ENCODE measurements around the gene DNAH6. TPM values are rescaled to one million over a fixed set of nuclear protein-coding genes. Genes with fewer than 3 reads are reported as not detected.

The DNAH6 gene
- total and polyA plus RNA-seq, 10 of the 15 experiments (the other 5 are each of a cell fraction or from before 2014, with no cell fraction given): 0.07 to 1.0 (median 0.29) TPM

DNA sequence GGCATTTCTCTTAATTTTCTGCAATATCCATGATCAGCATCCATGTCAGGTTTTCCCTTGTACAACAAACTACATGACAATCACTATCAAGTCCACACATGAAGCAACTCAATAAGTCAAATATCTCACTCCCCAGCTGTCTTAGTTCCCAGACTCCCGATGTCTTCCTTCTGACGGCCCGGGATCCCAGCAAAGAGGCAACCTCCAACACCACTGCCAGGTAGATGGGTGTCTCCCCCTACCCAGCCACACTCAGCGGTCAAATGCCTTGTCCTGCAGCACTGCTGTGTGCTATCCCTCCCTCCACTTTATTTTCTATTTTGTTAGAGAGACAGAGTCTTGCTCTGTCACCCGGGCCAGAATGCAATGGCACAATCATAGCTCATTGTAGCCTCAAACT lies 341.3 kb downstream of the DNAH6 start:
- Histone ChIP-seq H3K9ac (ENCODE audit: control insufficient read depth, insufficient read depth, low read length) (no peak overlapping the region), H4K20me1 (ENCODE audit: control insufficient read depth, insufficient read depth) (no peaks in the 10 kb centered on the region), H3K4me2 (ENCODE audit: control insufficient read depth, insufficient read depth) (no peak overlapping the region), H3K9me3 (replicated peaks; ENCODE audit: control insufficient read depth, insufficient read depth, low read length) (no peaks in the 10 kb centered on the region; the same call in 2 of the 3 replicates), H3K4me1 (ENCODE audit: control insufficient read depth, insufficient read depth, low read length) (no peaks in the 10 kb centered on the region), H3K36me3 (ENCODE audit: control insufficient read depth in 2 of 2, insufficient read depth in 2 of 2, low read length in 1 of 2) (no peaks in the 10 kb centered on the region), H3K27me3 (replicated peaks in 1 of 2; ENCODE audit: control insufficient read depth in 2 of 2, insufficient read depth in 2 of 2, low read length in 1 of 2) (no peaks in the 10 kb centered on the region), H2AFZ (ENCODE audit: control insufficient read depth, low read depth, low read length) (no peak overlapping the region), H3K27ac (ENCODE audit: control insufficient read depth, insufficient read depth) (no peak overlapping the region), H3K79me2 (ENCODE audit: control insufficient read depth, insufficient read depth, low read length) (no peaks in the 10 kb centered on the region), H3K4me3 (no peak overlapping the region)
- no TSS peak for BruUV-seq (replicated peaks)
- RAD21 ChIA-PET (ENCODE audit: unreplicated experiment): interaction anchor here (1.1 to 2.6 kb wide), 4 partner anchors 19 to 116 kb away, joined by 3 to 13 read pairs (median 6); partner anchors contain the start of gene TRABD2A
- POLR2A ChIA-PET: interaction anchor here (0.5 kb wide), 1 partner anchor 12 kb away, joined by 6 read pairs; no protein-coding TSS in a partner anchor
- intact Hi-C loops (cut with micrococcal nuclease; ENCODE audit: unreplicated experiment) (no loop called here), in situ Hi-C loops (cut with MboI) (no loop called here)
- FAIRE-seq (no peak), ATAC-seq (no peak), DNase-seq (ENCODE audit: low read depth, low spot score) (no peak)
- WGBS (ENCODE audit: insufficient coverage, insufficient replicate concordance, low lambda C conversion rate, missing lambda C conversion rate): 73% methylated on average over 5 of the region's 5 CpGs
- CTCF ChIA-PET: interaction anchor here (0.6 to 6.5 kb wide), 17 partner anchors 19 to 374 kb away, joined by 3 to 41 read pairs (median 4); no protein-coding TSS in a partner anchor
- no peak for TF ChIP-seq ETV6 (conservative IDR thresholded peaks at IDR 0.05 in 1 of 2, IDR thresholded peaks at IDR 0.05 in 1 of 2; ENCODE audit: borderline replicate concordance in 1 of 2, low read depth in 1 of 2)
- SMC1A ChIA-PET (ENCODE audit: uncharacterized antibody, unreplicated experiment): interaction anchor here (0.8 to 2.4 kb wide), 16 partner anchors 12 to 398 kb away, joined by 3 to 15 read pairs (median 3); partner anchors contain the start of gene SUCLG1

DNA sequence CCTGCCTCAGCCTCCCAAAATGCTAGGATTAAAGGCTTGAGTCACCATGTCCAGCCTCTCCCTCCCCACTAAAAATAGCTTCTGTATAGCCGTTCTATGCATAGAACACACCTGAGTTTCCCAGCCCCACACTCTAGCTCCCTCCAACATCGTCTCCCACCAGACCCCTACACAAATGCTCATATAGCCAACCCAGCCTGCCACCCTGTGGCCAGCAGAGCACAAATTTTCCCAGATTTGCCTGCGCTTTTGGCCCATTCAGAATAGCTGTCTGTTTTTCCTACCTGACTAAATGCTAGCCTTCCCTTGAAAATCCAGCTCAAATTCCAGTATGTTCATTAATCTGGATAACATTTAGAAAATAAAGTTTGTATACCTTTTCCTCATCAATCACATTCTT lies 341.8 kb downstream of the DNAH6 start:
- Histone ChIP-seq H3K9me3 (replicated peaks; ENCODE audit: control insufficient read depth, insufficient read depth, low read length) (no peaks in the 10 kb centered on the region; the same call in 2 of the 3 replicates), H4K20me1 (ENCODE audit: control insufficient read depth, insufficient read depth) (no peaks in the 10 kb centered on the region), H3K27me3 (replicated peaks in 1 of 2; ENCODE audit: control insufficient read depth in 2 of 2, insufficient read depth in 2 of 2, low read length in 1 of 2) (no peaks in the 10 kb centered on the region), H3K79me2 (ENCODE audit: control insufficient read depth, insufficient read depth, low read length) (no peaks in the 10 kb centered on the region), H3K27ac (ENCODE audit: control insufficient read depth, insufficient read depth) (no peak overlapping the region), H3K9ac (ENCODE audit: control insufficient read depth, insufficient read depth, low read length) (no peak overlapping the region), H2AFZ (ENCODE audit: control insufficient read depth, low read depth, low read length) (no peak overlapping the region), H3K4me3 (no peak overlapping the region), H3K4me1 (ENCODE audit: control insufficient read depth, insufficient read depth, low read length) (no peaks in the 10 kb centered on the region), H3K4me2 (ENCODE audit: control insufficient read depth, insufficient read depth) (no peak overlapping the region), H3K36me3 (ENCODE audit: control insufficient read depth in 2 of 2, insufficient read depth in 2 of 2, low read length in 1 of 2) (no peaks in the 10 kb centered on the region)
- BruUV-seq (replicated peaks): no TSS peak
- ATAC-seq (peak; percentile 37; the same call in 2 of the 3 replicates), FAIRE-seq (no peak), DNase-seq (ENCODE audit: low read depth, low spot score) (no peak)
- in situ Hi-C loops (cut with MboI): no loop called here
- ChIA-PET CTCF (interaction anchor here (0.6 to 6.5 kb wide), 20 partner anchors 9 to 374 kb away, joined by 3 to 41 read pairs (median 4); no protein-coding TSS in a partner anchor), SMC1A (ENCODE audit: uncharacterized antibody, unreplicated experiment) (interaction anchor here (0.7 to 2.4 kb wide), 17 partner anchors 12 to 399 kb away, joined by 3 to 15 read pairs (median 3); partner anchors contain the start of gene SUCLG1), RAD21 (ENCODE audit: unreplicated experiment) (interaction anchor here (0.9 to 2.6 kb wide), 4 partner anchors 13 to 117 kb away, joined by 3 to 13 read pairs (median 6); partner anchors contain the start of gene TRABD2A), POLR2A (interaction anchor here (0.5 kb wide), 1 partner anchor 12 kb away, joined by 6 read pairs; no protein-coding TSS in a partner anchor)
- TF ChIP-seq, protein P1, sequence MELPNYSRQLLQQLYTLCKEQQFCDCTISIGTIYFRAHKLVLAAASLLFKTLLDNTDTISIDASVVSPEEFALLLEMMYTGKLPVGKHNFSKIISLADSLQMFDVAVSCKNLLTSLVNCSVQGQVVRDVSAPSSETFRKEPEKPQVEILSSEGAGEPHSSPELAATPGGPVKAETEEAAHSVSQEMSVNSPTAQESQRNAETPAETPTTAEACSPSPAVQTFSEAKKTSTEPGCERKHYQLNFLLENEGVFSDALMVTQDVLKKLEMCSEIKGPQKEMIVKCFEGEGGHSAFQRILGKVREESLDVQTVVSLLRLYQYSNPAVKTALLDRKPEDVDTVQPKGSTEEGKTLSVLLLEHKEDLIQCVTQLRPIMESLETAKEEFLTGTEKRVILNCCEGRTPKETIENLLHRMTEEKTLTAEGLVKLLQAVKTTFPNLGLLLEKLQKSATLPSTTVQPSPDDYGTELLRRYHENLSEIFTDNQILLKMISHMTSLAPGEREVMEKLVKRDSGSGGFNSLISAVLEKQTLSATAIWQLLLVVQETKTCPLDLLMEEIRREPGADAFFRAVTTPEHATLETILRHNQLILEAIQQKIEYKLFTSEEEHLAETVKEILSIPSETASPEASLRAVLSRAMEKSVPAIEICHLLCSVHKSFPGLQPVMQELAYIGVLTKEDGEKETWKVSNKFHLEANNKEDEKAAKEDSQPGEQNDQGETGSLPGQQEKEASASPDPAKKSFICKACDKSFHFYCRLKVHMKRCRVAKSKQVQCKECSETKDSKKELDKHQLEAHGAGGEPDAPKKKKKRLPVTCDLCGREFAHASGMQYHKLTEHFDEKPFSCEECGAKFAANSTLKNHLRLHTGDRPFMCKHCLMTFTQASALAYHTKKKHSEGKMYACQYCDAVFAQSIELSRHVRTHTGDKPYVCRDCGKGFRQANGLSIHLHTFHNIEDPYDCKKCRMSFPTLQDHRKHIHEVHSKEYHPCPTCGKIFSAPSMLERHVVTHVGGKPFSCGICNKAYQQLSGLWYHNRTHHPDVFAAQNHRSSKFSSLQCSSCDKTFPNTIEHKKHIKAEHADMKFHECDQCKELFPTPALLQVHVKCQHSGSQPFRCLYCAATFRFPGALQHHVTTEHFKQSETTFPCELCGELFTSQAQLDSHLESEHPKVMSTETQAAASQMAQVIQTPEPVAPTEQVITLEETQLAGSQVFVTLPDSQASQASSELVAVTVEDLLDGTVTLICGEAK (IDR thresholded peaks at IDR 0.05; ENCODE audit: borderline replicate concordance): no peak
- TF ChIP-seq RAD21 (IDR thresholded peaks at IDR 0.05; ENCODE audit: insufficient read depth, low read depth, low read length): peak; percentile 49
- TF ChIP-seq, protein P2, sequence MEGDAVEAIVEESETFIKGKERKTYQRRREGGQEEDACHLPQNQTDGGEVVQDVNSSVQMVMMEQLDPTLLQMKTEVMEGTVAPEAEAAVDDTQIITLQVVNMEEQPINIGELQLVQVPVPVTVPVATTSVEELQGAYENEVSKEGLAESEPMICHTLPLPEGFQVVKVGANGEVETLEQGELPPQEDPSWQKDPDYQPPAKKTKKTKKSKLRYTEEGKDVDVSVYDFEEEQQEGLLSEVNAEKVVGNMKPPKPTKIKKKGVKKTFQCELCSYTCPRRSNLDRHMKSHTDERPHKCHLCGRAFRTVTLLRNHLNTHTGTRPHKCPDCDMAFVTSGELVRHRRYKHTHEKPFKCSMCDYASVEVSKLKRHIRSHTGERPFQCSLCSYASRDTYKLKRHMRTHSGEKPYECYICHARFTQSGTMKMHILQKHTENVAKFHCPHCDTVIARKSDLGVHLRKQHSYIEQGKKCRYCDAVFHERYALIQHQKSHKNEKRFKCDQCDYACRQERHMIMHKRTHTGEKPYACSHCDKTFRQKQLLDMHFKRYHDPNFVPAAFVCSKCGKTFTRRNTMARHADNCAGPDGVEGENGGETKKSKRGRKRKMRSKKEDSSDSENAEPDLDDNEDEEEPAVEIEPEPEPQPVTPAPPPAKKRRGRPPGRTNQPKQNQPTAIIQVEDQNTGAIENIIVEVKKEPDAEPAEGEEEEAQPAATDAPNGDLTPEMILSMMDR (IDR thresholded peaks at IDR 0.05 in 2 of 3, conservative IDR thresholded peaks at IDR 0.05 in 1 of 3; ENCODE audit: control insufficient read depth in 2 of 3, extremely low read depth in 1 of 3, insufficient read depth in 1 of 3, low read depth in 3 of 3, low read length in 3 of 3): peak; percentile 26 to 32 (median 30); a peak in 4 of 6 replicates
- TF ChIP-seq SMC3 (IDR thresholded peaks at IDR 0.05; ENCODE audit: borderline replicate concordance, low read length): peak; percentile 42; the same call in 1 of the 2 replicates
- intact Hi-C loops (cut with micrococcal nuclease; ENCODE audit: unreplicated experiment): no loop called here
- 46% methylated on average over 3 of the region's 3 CpGs for WGBS (ENCODE audit: insufficient coverage, insufficient replicate concordance, low lambda C conversion rate, missing lambda C conversion rate)

All from GM12878 (cell line).